Left renal pelvis (tissue), 4 donors: ENCODE results near the gene OR10Z1. TPM values are rescaled to one million over a fixed set of nuclear protein-coding genes. Genes with fewer than 3 reads are reported as not detected.

Experiments used
- polyA plus RNA-seq, 4 donors: library from polyadenylated mRNA; unstranded; fragments of 120-200 nt; gene quantifications; one replicate each; pipeline ENCODE4 v1.2.1, GENCODE V29; 2013; ENCODE audit not compliant: insufficient read length in 4 of 4

OR10Z1 gene
- polyA plus RNA-seq, 4 donors = 0.03 to 0.26 (median 0.03) TPM; not detected in 1

Other genes starting within 250 kb of the OR10Z1 start
- gene OR10T2, start 205.8 kb upstream of the OR10Z1 start, polyA plus RNA-seq = not detected
- not detected for gene OR10K2, start 179.0 kb upstream of the OR10Z1 start, polyA plus RNA-seq
- gene OR10K1, start 143.4 kb upstream of the OR10Z1 start, polyA plus RNA-seq = not detected
- gene OR10R2, start 133.0 kb upstream of the OR10Z1 start, polyA plus RNA-seq = not detected
- under 1 TPM in 1 of 4 donors, not detected in 3; 0.03 TPM for gene OR6Y1, start 50.9 kb upstream of the OR10Z1 start, polyA plus RNA-seq
- not detected for gene OR6P1, start 34.7 kb upstream of the OR10Z1 start, polyA plus RNA-seq
- not detected for gene OR10X1, start 25.4 kb upstream of the OR10Z1 start, polyA plus RNA-seq
- 10 to 100 TPM in 1 of 4 donors, 1 to 10 TPM in 3; 1.1 to 11.4 (median 1.4) TPM for gene SPTA1, start 81.4 kb downstream of the OR10Z1 start, polyA plus RNA-seq
- gene OR6K2, start 95.4 kb downstream of the OR10Z1 start, polyA plus RNA-seq = not detected
- under 1 TPM in 3 of 4 donors, not detected in 1; 0.08 to 0.13 (median 0.10) TPM for gene OR6K3, start 115.5 kb downstream of the OR10Z1 start, polyA plus RNA-seq
- not detected for gene OR6K6, start 149.5 kb downstream of the OR10Z1 start, polyA plus RNA-seq
- gene OR6N1, start 166.9 kb downstream of the OR10Z1 start, polyA plus RNA-seq = not detected
- gene OR6N2, start 175.9 kb downstream of the OR10Z1 start, polyA plus RNA-seq = not detected
- 1 to 10 TPM; 3.3 to 5.4 (median 5.0) TPM for gene MNDA, start 226.1 kb downstream of the OR10Z1 start, polyA plus RNA-seq